GM12864 (cell line): ENCODE measurements around the gene PRKCSH.
"Not testable (repeated sequence)": the region's sequence is repeated elsewhere in the genome, so short reads cannot be mapped to it uniquely, and the experiment has no call there.

Source experiments
- DNase-seq: peaks from one replicate; pipeline ENCODE4 v3.0.0-alpha.2; 2011; ENCODE audit warnings: low read depth
- H3K4me3 ChIP-seq: 2 replicates; pipeline ENCODE4 v1.5.1; 2011; ENCODE audit warnings: mild to moderate bottlenecking, low read depth, low read length, control low read depth
- CTCF ChIP-seq: IDR thresholded peaks from 2 replicates; pipeline ENCODE4 v1.5.1; 2011; ENCODE audit warnings: low read depth, mild to moderate bottlenecking, moderate library complexity, low read length, control low read depth, inconsistent platforms; ENCODE audit errors: missing control alignments

PRKCSH gene

GRCh38 chr19:11400798-11401197, 34.6 kb upstream of the PRKCSH start:
- H3K4me3 ChIP-seq = no peak overlapping the region
- no peak for DNase-seq
- no peak for TF ChIP-seq CTCF

GRCh38 chr19:11401808-11402543, 33.5 kb upstream of the PRKCSH start:
- no peak for DNase-seq
- TF ChIP-seq CTCF = no peak

GRCh38 chr19:11404588-11405222, 30.7 kb upstream of the PRKCSH start:
- H3K4me3 ChIP-seq = no peak overlapping the region
- no peak for DNase-seq
- no peak for TF ChIP-seq CTCF

More at GRCh38 chr19:11401808-11402543, 33.5 kb upstream of the PRKCSH start:
- no peak overlapping the region for H3K4me3 ChIP-seq

GRCh38 chr19:11405846-11406643, 29.4 kb upstream of the PRKCSH start:
- TF ChIP-seq CTCF = peak; percentile 8

GRCh38 chr19:11406703-11407236, 28.7 kb upstream of the PRKCSH start:
- H3K4me3 ChIP-seq, DNase-seq: not testable (repeated sequence)

More at GRCh38 chr19:11405846-11406643, 29.4 kb upstream of the PRKCSH start:
- H3K4me3 ChIP-seq = no peak overlapping the region
- no peak for DNase-seq

GRCh38 chr19:11408591-11408990, 26.8 kb upstream of the PRKCSH start:
- no peak overlapping the region for H3K4me3 ChIP-seq
- TF ChIP-seq CTCF = no peak
- DNase-seq = no peak

- no peak for DNase-seq
- TF ChIP-seq CTCF = no peak
- no peak overlapping the region for H3K4me3 ChIP-seq
Measured at GRCh38 chr19:11410682-11411081, 24.8 kb upstream of the PRKCSH start.
